Measurements from ENCODE around the gene TCF7L2.

The TCF7L2 gene

GRCh38 chr10:113199459-113199858 lies 249.4 kb downstream of the TCF7L2 start:
- H3K4me3 ChIP-seq: no peak overlapping the region
- H3K27ac ChIP-seq: no peak overlapping the region
- no peak for TF ChIP-seq CTCF (IDR thresholded peaks at IDR 0.05)
- DNase-seq (ENCODE audit: low spot score): no peak

- Histone ChIP-seq H3K27ac (no peak overlapping the region), H3K4me3 (no peak overlapping the region)
- TF ChIP-seq CTCF (IDR thresholded peaks at IDR 0.05): no peak
- DNase-seq (ENCODE audit: low spot score): no peak
Observed at GRCh38 chr10:113202011-113202410, 252.0 kb downstream of the TCF7L2 start.

- DNase-seq (ENCODE audit: low spot score): no peak
- H3K4me3 ChIP-seq: no peak overlapping the region
- no peak overlapping the region for H3K27ac ChIP-seq
- no peak for TF ChIP-seq CTCF (IDR thresholded peaks at IDR 0.05)
Observed at GRCh38 chr10:113207924-113208323, 257.9 kb downstream of the TCF7L2 start.

- H3K4me3 ChIP-seq: no peak overlapping the region
- no peak for TF ChIP-seq CTCF (IDR thresholded peaks at IDR 0.05)
- H3K27ac ChIP-seq: no peak overlapping the region
- no peak for DNase-seq (ENCODE audit: low spot score)
Observed at GRCh38 chr10:113213035-113213434, 263.0 kb downstream of the TCF7L2 start.

GRCh38 chr10:113214331-113214730 lies 264.3 kb downstream of the TCF7L2 start:
- no peak overlapping the region for H3K4me3 ChIP-seq
- H3K27ac ChIP-seq: no peak overlapping the region
- no peak for DNase-seq (ENCODE audit: low spot score)
- TF ChIP-seq CTCF (IDR thresholded peaks at IDR 0.05): no peak

GRCh38 chr10:113216102-113216501 lies 266.1 kb downstream of the TCF7L2 start:
- no peak for TF ChIP-seq CTCF (IDR thresholded peaks at IDR 0.05)

More at GRCh38 chr10:113216102-113216501, 266.1 kb downstream of the TCF7L2 start:
- DNase-seq (ENCODE audit: low spot score): no peak
- Histone ChIP-seq H3K27ac (no peak overlapping the region), H3K4me3 (no peak overlapping the region)
